HCEC 1CT (cell line): ENCODE results near the gene TEK.
"Not testable (repeated sequence)": the region's sequence is repeated elsewhere in the genome, so short reads cannot be mapped to it uniquely, and the experiment has no call there.

Experiments used
- DNase-seq: peaks from one replicate; pipeline ENCODE4 v3.0.0-alpha.2; 2017

Gene TEK

GRCh38 chr9:27182421-27182820 lies 73.4 kb downstream of the TEK start:
- DNase-seq, result no peak

DNA sequence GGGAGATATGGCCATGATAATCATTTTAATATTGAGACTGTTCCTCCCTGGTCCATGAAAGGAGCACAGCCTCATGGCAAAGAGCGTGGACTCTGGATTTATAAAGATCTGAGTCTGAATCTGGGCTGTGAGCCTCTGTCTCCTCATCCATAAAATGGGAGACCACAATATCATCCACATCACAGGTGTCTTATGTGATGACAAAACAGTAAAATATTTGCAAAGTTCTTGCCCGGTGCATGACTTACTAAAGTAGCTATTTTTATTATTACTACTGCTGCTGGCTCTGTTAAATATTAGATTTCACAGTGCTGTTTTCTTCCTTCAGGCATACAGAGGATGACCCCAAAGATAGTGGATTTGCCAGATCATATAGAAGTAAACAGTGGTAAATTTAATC lies 74.1 kb downstream of the TEK start:
- no peak for DNase-seq

DNA sequence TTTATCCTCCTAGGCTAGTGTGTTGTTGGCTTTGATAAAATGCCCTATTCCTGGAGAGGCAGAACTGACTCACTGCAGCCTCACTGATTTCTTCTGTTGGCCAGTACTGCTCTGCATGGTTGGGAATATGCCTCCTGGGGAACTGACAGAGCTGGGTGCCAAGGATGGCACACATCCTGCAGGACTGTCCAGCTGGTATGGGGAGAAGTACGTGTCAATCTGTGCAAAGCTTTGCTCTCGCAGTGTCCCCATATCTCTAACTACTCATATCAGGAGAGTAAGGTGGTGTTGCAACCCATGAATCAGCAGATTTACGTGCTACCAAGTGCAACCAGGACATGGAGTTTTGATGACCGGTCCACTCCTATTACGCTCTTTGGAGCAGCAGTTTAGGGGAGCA lies 74.7 kb downstream of the TEK start:
- DNase-seq, result peak; percentile 58

DNA sequence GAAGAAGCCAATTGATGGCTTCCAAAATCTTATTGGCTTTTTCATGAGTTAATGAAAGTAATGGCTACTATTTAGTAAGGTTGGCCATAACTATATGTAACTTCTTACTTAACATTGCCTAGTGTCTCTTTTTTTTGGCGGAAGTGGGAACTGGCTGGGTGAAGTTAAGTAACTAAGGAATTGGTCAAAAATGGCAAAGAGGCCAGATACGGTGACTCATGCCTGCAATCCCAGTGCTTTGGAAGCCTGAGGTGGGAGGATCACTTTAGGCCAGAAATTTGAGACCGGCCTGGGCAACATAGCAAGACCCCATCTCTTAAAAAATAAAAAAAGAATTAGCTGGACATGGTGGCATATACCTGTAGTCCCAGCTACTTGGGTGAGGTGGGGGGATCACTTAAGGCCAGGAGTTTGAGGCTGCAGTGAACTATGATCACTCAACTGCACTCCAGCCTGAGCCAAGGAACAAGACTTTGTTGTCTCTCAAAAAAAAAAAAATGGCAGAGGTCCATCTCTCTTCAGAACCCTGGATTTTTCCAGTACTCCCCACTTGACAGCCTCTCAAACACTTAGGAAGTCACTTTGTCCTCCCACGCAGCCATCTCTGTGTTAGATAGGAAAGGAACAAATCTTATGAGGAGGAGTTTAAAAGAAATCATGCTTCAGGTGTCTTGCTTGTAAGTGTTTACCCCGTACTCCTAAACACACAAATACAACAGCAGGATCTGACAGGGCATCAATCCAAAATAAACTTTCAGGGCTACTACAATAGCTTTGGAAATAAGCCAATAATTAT lies 75.7 kb downstream of the TEK start:
- DNase-seq, result peak; percentile 80

GRCh38 chr9:27188426-27188825 lies 79.4 kb downstream of the TEK start:
- no peak for DNase-seq

- no peak for DNase-seq
Observed at GRCh38 chr9:27189426-27189825, 80.4 kb downstream of the TEK start.

GRCh38 chr9:27192291-27192960 lies 83.4 kb downstream of the TEK start:
- DNase-seq, result no peak

GRCh38 chr9:27193886-27194285 lies 84.9 kb downstream of the TEK start:
- peak; percentile 24 for DNase-seq

GRCh38 chr9:27194401-27195091 lies 85.5 kb downstream of the TEK start:
- peak; percentile 92 for DNase-seq

GRCh38 chr9:27195191-27195590 lies 86.2 kb downstream of the TEK start:
- peak; percentile 56 for DNase-seq

DNA sequence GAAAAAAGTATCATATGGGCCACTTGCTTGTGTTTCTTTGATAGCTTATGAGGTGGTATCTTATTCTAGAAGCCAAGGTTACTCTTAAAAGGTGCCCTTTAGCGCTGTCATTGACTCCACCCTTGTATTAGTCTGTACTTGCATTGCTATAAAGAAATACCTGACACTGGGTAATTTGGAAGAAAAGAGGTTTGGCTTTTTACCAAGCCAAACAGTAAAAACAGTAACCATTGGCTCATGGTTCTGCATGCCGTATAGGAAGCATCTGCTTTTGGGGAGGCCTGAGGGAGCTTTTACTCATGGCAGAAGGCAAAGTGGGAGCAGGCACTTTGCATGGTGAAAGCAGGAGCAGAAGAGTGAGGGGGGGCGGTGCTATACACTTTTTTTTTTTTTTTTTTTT lies 87.4 kb downstream of the TEK start:
- DNase-seq, result no peak

- DNase-seq, result no peak
Observed at GRCh38 chr9:27198190-27198589, 89.2 kb downstream of the TEK start.

- DNase-seq, result no peak
Observed at GRCh38 chr9:27202056-27202455, 93.0 kb downstream of the TEK start.

DNA sequence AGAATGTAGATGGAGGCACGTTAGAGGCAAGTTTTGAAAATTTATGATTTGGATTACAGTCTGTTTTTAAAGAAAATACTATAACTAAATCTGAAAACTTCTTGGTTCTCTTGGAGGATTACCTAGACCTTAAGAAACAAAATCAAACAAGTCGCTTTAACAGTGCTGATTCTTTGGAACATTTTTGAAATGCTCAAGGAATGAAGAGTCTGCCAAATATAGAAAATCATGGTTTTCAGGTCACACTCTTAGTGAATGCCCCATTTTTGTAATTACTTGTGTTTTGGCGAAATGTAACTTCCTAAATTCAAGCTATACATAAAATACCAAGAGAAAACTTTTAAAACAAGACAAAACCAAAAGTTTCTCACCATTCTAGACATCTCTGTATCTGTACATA lies 94.8 kb downstream of the TEK start:
- no peak for DNase-seq

DNA sequence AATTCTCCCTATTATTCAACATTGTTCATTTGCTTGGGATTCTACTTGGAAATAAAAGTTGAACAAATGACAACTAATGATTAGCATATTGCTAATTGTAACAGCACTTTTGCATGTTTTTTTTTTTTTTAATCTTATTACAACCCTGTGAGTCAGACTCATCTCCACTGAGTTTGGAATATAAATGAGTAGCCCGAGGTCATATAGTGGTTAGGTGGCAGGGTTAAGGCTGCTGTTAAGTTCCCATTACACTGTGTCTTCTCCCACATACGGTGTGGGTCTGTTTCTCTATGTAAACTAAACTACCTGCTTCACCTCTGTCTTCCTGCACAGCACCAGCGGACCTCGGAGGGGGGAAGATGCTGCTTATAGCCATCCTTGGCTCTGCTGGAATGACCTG lies 95.6 kb downstream of the TEK start:
- DNase-seq, result peak; percentile 66

GRCh38 chr9:27205198-27205597 lies 96.2 kb downstream of the TEK start:
- DNase-seq, result no peak

DNA sequence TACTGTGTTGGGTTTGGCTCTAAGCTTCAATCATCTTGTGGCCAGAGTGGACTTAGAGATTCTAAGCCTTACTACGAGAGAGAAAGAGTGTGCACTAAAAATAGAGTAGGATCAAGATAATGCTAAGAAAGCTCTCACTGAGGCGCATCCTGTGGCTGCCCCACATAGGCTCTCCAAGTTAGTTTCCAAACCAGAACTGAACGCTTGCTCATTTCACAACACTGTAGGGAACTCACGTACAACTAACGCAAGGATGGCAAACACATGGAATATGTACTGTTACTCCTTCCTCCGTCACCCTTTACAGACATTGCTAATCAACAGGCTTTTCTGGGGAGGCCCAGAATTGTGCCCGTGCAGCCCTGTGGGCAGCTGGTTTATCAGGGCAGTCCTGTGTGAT lies 97.0 kb downstream of the TEK start:
- no peak for DNase-seq

- no peak for DNase-seq
Observed at GRCh38 chr9:27209034-27209433, 100.0 kb downstream of the TEK start.

GRCh38 chr9:27210588-27210987 lies 101.6 kb downstream of the TEK start:
- no peak for DNase-seq

DNA sequence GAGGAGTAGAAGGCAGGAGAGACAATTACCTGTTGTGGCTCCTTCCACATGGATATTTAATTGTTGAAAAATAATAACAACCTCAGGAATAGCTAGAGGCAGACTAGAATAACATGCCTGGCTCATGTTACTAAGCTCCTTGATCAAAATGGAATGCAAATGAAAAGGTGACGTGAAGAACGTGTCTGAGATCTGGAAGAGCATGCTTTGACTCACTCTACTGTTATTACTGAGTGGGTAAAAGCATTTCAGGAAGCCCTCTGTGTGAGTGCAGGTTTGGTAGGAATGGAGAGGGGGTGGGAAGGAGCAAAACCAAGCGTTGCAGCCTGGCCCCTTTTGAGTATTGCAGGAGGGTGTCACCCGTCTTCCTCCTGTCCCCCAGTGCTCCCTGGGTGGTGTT lies 103.2 kb downstream of the TEK start:
- DNase-seq, result no peak

GRCh38 chr9:27212621-27213020 lies 103.6 kb downstream of the TEK start:
- DNase-seq, result no peak

- peak; percentile 96 for DNase-seq
Observed at GRCh38 chr9:27227192-27227591, 118.2 kb downstream of the TEK start.

GRCh38 chr9:27239648-27240047 lies 130.6 kb downstream of the TEK start:
- DNase-seq, result not testable (repeated sequence)

DNA sequence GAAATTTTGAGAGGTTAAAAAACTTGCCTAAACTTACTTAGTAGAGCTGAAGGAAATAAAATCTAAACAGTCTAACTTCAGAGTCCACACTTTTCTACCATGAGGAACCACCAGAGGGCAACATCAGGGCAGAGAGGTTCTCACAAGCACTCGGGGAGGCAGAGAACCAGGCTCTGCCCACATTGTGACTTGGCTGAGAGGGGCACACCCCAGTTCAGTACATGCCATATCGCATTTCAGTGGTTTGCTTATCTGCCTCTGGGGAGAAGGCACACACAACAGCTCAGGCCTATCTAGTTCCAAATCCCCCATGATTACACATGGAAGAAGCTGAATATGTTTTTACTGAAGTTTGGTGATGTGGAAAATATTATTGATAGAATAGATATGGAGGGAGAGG lies 138.7 kb downstream of the TEK start:
- DNase-seq, result peak; percentile 63
